ENCODE measurements around the gene ATAD5.
A peak's percentile ranks its signal among the peaks of the same experiment; 100 is the strongest.
"Not testable (repeated sequence)": the region's sequence is repeated elsewhere in the genome, so short reads cannot be mapped to it uniquely, and the experiment has no call there.

The ATAD5 gene

GRCh38 chr17:30824002-30824355 is 7.8 kb upstream of the ATAD5 start:
- no peak for DNase-seq (ENCODE audit: low read depth in 2 of 2)

- peak; percentile 77 to 81 for DNase-seq (ENCODE audit: low read depth in 2 of 2)
These were observed 7.2 kb upstream of the ATAD5 start, which contains the start of gene CRLF3 for GRCh38 chr17:30824356-30825145. TSS of gene CRLF3 (minus strand) at chr17:30824692. CDS start at chr17:30824651, 41 bp downstream.

GRCh38 chr17:30827082-30827481 is 4.7 kb upstream of the ATAD5 start:
- no peak for DNase-seq (ENCODE audit: low read depth in 2 of 2)

GRCh38 chr17:30829022-30829421 is 2.7 kb upstream of the ATAD5 start:
- DNase-seq (ENCODE audit: low read depth in 2 of 2) = no peak

GRCh38 chr17:30831257-30831656 is 509 bp upstream of the ATAD5 start:
- DNase-seq (ENCODE audit: low read depth in 2 of 2) = no peak

- no peak for DNase-seq (ENCODE audit: low read depth in 2 of 2)
These were observed 815 bp downstream of the ATAD5 start for GRCh38 chr17:30832438-30833124.

GRCh38 chr17:30838202-30838807 is 6.5 kb downstream of the ATAD5 start:
- no peak for DNase-seq (ENCODE audit: low read depth in 2 of 2)

GRCh38 chr17:30840771-30841170 is 9.0 kb downstream of the ATAD5 start:
- DNase-seq (ENCODE audit: low read depth in 2 of 2) = no peak

GRCh38 chr17:30848021-30848420 is 16.3 kb downstream of the ATAD5 start:
- no peak for DNase-seq (ENCODE audit: low read depth in 2 of 2)

GRCh38 chr17:30854146-30854545 is 22.4 kb downstream of the ATAD5 start:
- DNase-seq (ENCODE audit: low read depth in 2 of 2) = no peak

- no peak for DNase-seq (ENCODE audit: low read depth in 2 of 2)
These were observed 26.9 kb downstream of the ATAD5 start for GRCh38 chr17:30858556-30859250.

GRCh38 chr17:30864636-30865035 is 32.9 kb downstream of the ATAD5 start:
- no peak for DNase-seq (ENCODE audit: low read depth in 2 of 2)

GRCh38 chr17:30869005-30869404 is 37.2 kb downstream of the ATAD5 start:
- no peak for DNase-seq (ENCODE audit: low read depth in 2 of 2)

GRCh38 chr17:30886187-30886586 is 54.4 kb downstream of the ATAD5 start:
- no peak for DNase-seq (ENCODE audit: low read depth in 2 of 2)

- no peak for DNase-seq (ENCODE audit: low read depth in 2 of 2)
These were observed 62.5 kb downstream of the ATAD5 start for GRCh38 chr17:30894236-30894635.

GRCh38 chr17:30897311-30897710 is 65.5 kb downstream of the ATAD5 start:
- DNase-seq (ENCODE audit: low read depth in 2 of 2) = no peak

GRCh38 chr17:30905742-30906100 is 74.0 kb downstream of the ATAD5 start:
- no peak for DNase-seq (ENCODE audit: low read depth in 2 of 2)

- DNase-seq (ENCODE audit: low read depth in 2 of 2) = peak; percentile 79 to 81
These were observed 74.5 kb downstream of the ATAD5 start, which contains the start of gene TEFM for GRCh38 chr17:30906101-30906911. TSS of gene TEFM (minus strand) at chr17:30906238. CDS start at chr17:30906198, 40 bp downstream.

- no peak for DNase-seq (ENCODE audit: low read depth in 2 of 2)
These were observed 77.1 kb downstream of the ATAD5 start for GRCh38 chr17:30908717-30909420.

- not testable (repeated sequence) for DNase-seq (ENCODE audit: low read depth in 2 of 2)
These were observed 78.4 kb downstream of the ATAD5 start for GRCh38 chr17:30910151-30910550.

GRCh38 chr17:30913955-30914354 is 82.2 kb downstream of the ATAD5 start:
- DNase-seq (ENCODE audit: low read depth in 2 of 2) = no peak
